Stimulated activated CD8-positive, alpha-beta memory T cell treated with anti-CD3 and anti-CD28 coated beads, Interleukin-7, amount 100 ng/mL, for 1 hour (primary cell): ENCODE data around the gene SEMA6D.

ENCODE experiments used
- DNase-seq, 2 donors: peaks; one replicate each; pipeline ENCODE4 v3.0.0-alpha.2; 2020; ENCODE audit warnings: low read depth in 2 of 2

The SEMA6D gene

DNA sequence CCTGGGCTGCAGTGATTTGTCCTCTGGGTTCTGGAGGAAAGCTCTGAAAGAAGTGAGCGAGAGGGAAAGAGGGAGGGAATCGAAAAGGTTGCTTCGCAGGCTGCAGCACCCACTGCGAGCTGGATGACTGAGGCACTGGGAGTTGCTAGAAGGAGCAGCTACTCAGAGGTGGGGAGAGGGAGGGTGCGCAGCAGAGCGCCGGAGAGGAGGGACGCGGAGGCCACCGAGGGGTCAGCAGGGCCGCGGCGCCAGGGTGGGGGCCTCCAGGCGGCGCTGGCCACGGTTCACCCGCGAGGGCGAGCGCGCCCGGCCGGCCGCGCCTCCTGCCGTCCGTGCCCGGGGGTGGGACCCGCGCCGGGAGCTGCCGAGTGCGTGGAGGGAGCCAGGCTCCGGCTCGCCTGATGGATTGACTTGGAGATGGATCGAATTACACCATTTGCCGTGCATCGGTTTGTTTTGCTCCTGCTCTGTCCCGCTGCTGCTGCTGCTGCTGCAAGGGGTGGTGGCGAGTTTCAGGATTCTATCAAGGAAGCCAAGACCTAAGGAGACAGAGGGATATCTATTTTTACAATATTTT is at the start of gene SEMA6D:
TSS of gene SEMA6D (plus strand) at position 470 of the 577 bp plus-strand sequence. CDS start 42,294 bp downstream, outside the sequence.
- DNase-seq: no peak

- no peak for DNase-seq
Observed at GRCh38 chr15:47669221-47669620, 48.1 kb upstream of the SEMA6D start.

DNA sequence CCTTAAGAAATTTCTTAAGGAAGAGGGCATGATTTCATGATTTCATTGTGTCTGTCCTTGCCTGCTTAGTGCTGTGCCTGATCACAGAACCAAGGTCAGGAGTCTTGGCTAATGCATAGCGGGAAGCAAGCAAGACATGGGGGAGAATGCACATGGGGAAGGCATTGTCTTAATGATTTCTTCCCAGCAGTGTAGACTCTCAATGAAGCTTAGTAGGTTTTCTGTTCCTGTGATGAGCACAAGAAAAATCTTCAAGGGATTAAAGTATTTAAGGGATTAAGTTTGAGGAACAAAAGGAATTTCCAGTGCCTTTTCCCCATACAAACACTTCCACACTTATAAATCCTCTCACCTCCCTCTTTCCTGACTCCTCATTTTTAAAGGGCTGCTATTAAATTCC is 46.9 kb upstream of the SEMA6D start:
- no peak for DNase-seq

DNA sequence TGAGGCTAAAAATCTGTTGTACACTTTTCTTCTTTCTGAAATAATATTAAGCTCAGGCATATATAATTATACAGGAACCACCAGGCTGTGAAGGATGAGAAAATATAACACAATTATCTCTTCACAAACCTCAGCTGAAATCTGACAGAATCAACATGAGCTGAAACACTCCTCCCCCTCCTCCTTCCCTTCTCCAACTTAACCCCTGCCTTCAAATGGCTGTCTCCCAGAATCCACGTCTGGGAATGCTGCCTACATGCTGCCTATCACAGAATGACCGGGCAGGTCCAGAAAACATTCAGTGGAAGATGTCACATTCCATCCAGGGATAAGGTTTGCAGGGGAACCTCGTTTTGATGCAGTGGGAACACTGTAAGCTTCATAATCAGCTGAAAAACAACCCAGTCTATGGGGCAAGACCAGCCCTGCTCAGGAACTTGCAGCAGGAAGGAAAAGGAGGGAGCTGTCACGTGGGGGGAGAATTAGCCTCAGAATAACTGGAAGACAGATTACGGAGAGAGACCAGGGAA is 44.0 kb upstream of the SEMA6D start:
- DNase-seq: no peak

DNA sequence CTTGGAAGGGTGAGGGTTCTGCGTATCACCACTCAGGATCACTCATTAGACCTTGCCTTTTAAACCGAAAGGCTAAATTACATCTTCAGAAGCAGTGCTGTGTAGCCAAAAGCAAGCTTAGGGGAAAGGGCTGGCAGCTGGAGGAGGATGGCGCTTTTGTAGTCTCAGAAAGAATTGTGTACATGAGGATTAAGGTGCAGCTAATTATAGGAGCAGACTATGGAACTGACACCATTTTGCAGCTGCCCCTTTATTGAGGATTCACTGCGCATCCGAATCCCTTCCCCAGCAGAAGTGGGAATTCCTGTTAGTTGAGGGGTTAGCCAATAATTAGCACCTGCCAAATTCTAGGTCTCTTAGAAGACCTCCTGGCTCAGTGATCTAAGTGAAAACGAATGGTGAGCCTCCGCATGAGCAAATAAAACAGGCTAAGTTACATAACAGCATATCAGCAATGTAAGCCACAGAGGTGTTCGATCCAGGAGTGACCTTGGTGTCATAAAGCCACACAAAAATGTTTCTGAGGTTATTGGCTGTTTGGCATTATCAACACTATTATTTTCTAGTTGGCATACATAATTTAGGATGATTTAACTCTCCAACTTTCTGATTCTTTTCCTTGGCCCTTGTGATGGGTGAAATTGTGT is 42.6 kb upstream of the SEMA6D start:
- no peak for DNase-seq

GRCh38 chr15:47675735-47676134 is 41.6 kb upstream of the SEMA6D start:
- DNase-seq: no peak

DNA sequence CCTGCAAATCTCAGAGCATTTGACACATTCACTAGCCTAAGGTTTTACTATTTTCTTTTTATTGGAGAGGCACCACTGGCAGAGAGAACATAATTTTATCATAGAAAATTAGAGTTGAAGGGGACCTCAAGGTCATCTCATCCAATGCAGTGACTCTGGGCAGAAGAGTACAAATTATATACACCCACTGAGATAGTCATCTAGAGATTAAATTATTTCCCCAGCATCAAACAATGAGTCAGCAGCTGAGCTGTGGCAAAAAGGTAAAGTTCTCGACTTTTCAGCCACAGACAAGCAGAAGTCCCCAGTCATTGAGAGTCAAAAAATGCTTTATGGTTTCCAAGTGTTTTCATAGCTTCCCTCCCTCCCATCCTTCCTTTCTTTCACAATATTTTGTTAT is 39.3 kb upstream of the SEMA6D start:
- no peak for DNase-seq

GRCh38 chr15:47682661-47683060 is 34.6 kb upstream of the SEMA6D start:
- DNase-seq: no peak

GRCh38 chr15:47685141-47685870 is 32.0 kb upstream of the SEMA6D start:
- DNase-seq: no peak

GRCh38 chr15:47688573-47689086 is 28.7 kb upstream of the SEMA6D start:
- DNase-seq: no peak

GRCh38 chr15:47689660-47690059 is 27.6 kb upstream of the SEMA6D start:
- DNase-seq: no peak

GRCh38 chr15:47691882-47692281 is 25.4 kb upstream of the SEMA6D start:
- no peak for DNase-seq

DNA sequence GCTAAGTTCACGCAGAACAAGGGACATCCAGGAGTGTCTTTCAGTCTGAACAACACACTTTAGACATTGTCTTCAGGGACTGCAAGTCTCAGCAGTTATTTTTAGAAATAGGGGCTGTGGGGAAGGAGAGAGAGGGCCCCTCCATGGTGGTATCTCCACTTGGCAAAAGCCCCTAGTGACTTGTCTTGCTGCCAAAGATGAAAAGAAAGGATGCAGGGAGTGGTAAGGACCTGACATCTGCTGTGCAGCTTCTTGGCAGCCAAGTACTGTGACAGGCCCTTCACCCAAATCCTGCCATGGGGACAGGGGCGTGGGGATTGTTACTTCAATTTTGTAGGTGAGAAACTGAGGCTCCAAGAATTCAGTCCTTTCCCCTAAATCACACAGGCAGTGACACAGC is 21.0 kb upstream of the SEMA6D start:
- DNase-seq: no peak

DNA sequence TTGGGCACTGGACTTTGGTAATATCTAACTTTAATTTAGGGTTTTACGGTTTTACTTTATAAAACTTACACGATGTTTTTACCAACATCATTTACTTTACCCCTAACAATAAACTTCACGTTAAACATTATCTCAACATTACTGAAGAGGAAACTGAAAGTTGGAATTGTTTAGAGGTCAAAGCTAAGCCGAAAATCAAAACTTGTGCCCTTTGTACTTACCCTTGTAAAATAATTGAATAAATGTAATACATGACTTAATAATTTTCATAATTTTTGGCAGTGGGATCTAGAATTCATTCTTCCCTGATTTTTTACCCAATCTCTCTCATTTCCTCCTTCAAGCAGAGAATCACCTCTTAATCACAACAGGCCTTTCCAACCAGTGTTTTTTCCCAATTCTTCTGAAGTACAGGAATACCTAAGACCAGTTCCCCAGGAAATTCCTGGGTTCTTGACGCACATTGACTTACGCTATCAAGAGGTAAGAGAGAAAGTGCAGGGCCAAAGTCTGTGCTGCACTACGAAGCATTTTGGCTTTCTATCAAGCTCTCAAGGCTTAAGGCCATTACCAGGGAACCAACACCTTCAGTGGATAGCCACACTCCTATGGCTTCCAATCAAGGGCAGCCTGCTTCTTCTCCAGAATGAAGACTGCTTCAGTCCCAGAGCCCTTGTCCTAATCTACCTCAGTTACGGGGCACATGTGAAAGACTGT is 11.9 kb upstream of the SEMA6D start:
- DNase-seq: no peak

DNA sequence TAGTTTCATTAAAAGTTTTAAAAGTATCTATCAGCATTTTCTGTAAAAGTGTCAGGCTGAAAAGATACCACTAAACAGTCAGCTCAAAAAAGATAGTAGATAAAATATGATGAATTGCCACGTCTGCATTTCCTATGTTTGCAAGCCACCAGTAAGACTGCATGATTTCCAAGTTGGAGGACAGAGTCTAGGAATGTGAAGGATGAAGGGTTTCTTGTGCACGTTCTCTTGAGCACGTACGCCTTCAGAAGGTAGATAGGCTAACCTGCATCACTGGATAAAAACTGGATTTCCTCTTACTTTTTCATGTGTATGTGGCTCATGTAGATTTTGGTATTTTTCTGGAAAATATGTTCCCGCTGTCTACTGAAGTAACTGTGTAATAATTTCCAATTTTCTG is 9.9 kb upstream of the SEMA6D start:
- DNase-seq: no peak

- no peak for DNase-seq
Observed at GRCh38 chr15:47708161-47708980, 8.9 kb upstream of the SEMA6D start.

GRCh38 chr15:47711655-47712054 is 5.7 kb upstream of the SEMA6D start:
- no peak for DNase-seq

- DNase-seq: no peak
Observed at GRCh38 chr15:47715402-47715801, 1.9 kb upstream of the SEMA6D start.

DNA sequence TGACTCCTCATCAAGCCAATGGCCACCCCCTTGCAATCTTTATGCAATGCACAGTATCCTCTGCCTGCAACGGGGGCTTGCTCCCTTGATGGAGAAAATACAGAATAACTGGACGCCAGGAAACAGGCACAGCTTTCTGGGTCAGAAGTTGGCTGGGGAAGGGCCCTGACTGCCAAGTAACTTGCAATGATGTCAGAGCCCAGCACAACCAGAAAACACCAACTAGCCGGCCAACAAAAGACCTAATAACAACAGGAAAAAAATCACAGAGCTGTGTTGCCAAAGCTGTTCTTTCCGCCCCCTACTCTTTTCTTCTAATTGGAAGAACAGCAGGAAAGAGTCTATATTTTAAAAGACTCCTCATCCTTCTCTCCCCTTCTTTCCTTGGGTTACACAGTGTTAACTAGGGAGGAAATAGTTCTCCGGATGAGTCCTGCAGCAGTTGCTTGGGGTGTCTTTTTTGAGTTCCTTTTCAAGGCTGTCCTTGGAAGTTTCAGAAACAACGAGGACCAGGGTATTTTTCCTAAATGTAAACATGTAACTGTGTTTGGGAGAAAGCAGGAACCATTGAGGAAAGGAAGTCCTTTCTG is 1.4 kb upstream of the SEMA6D start:
- DNase-seq: no peak

GRCh38 chr15:47716516-47716915 is 789 bp upstream of the SEMA6D start:
- DNase-seq: no peak
